CD4-positive, alpha-beta T cell (primary cell): ENCODE results near the gene TMEM38A. TPM values are rescaled to one million over a fixed set of nuclear protein-coding genes. Genes with fewer than 3 reads are reported as not detected.

Experiments used
- ATAC-seq: fragments of 200-7000 bp; cut with Tn5 transposase; one replicate; pipeline ENCODE4 v1.10.0; 2022; ENCODE audit warnings: mild to moderate bottlenecking; ENCODE audit not compliant: poor library complexity
- CTCF ChIA-PET: fragments of 350-600 bp; sonication (Branson Sonifier 250); formaldehyde crosslinking; loops from one replicate; lab custom pipeline; 2021; ENCODE audit warnings: antibody characterized with exemption, inconsistent platforms; lab: Charles Lee
- POLR2A ChIA-PET: fragments of 350-600 bp; sonication (Branson Sonifier 250); formaldehyde crosslinking; loops from one replicate; lab custom pipeline; 2021; ENCODE audit warnings: antibody characterized with exemption, inconsistent platforms; lab: Charles Lee
- DNase-seq, 14 experiments: peaks; one replicate each; pipeline ENCODE4 v3.0.0-alpha.2; 2013 to 2020; ENCODE audit warnings: mixed read lengths in 2 of 14
- H3K27ac ChIP-seq, 2 donors: one replicate each; pipeline versions ENCODE4 v1.5.1 to v1.7.0; 2013; ENCODE audit warnings: low read length in 2 of 2, low read depth in 1 of 2, mild to moderate bottlenecking in 1 of 2
- H3K27me3 ChIP-seq, 2 experiments: 1 replicate in 1 of 2; 2 replicates in 1 of 2; pipeline versions ENCODE4 v1.6.1 to v1.7.0; 2013; ENCODE audit warnings: low read length in 2 of 2, control low read depth in 1 of 2, mild to moderate bottlenecking in 1 of 2, moderate library complexity in 1 of 2; ENCODE audit not compliant: insufficient read depth in 2 of 2, control insufficient read depth in 1 of 2
- H3K36me3 ChIP-seq: one replicate; pipeline ENCODE4 v1.6.1; 2013; ENCODE audit warnings: low read length, control low read depth; ENCODE audit not compliant: insufficient read depth
- H3K4me1 ChIP-seq: one replicate; pipeline ENCODE4 v1.6.1; 2013; ENCODE audit warnings: low read length, control low read depth; ENCODE audit not compliant: insufficient read depth
- H3K4me3 ChIP-seq: one replicate; pipeline ENCODE4 v1.5.1; 2013; ENCODE audit warnings: mild to moderate bottlenecking, low read length, moderate library complexity
- H3K9me3 ChIP-seq, 2 experiments: 1 replicate in 1 of 2; 2 replicates in 1 of 2; pipeline versions ENCODE4 v1.6.1 to v1.7.0; 2013; ENCODE audit warnings: low read length in 2 of 2, mild to moderate bottlenecking in 2 of 2, control low read depth in 1 of 2, moderate library complexity in 1 of 2; ENCODE audit not compliant: control insufficient read depth in 1 of 2, insufficient read depth in 1 of 2
- H3K27ac Mint-ChIP-seq: one replicate; pipeline ENCODE4 v1.8.0; 2020; ENCODE audit warnings: mixed read lengths
- H3K27me3 Mint-ChIP-seq: one replicate; pipeline ENCODE4 v1.8.0; 2021; ENCODE audit warnings: mixed read lengths
- H3K36me3 Mint-ChIP-seq: one replicate; pipeline ENCODE4 v1.8.0; 2021; ENCODE audit warnings: low read depth, mixed read lengths
- H3K4me1 Mint-ChIP-seq: one replicate; pipeline ENCODE4 v1.8.0; 2021; ENCODE audit warnings: low read depth, mixed read lengths
- H3K4me3 Mint-ChIP-seq: one replicate; pipeline ENCODE4 v1.8.0; 2020; ENCODE audit warnings: mild to moderate bottlenecking, mixed read lengths
- H3K9me3 Mint-ChIP-seq: one replicate; pipeline ENCODE4 v1.8.0; 2020; ENCODE audit warnings: mixed read lengths
- CTCF ChIP-seq: fragments of 200-600 bp; IDR thresholded peaks from one replicate; pipeline ENCODE4 v1.8.0; 2022; ENCODE audit warnings: antibody characterized with exemption, mild to moderate bottlenecking
- intact Hi-C, 2 experiments: fragments of 100-400 bp; cut with DNase I in 1 of 2; cut with micrococcal nuclease in 1 of 2; formaldehyde crosslinking; loops; one replicate each; pipeline versions ENCODE4 v1.15.1 to v1.9.0; 2023 to 2025; cut with DNase I, micrococcal nuclease
- total RNA-seq, 174 experiments: library from RNA in 2 of 174; stranded (reverse) in 2 of 174; gene quantifications; one replicate each; pipeline ENCODE4 v1.2.3 and lab custom pipeline; 2021 to 2026

TMEM38A gene
- total RNA-seq, 2 experiments from 2014 or later = 0.59 TPM; not detected in 1

DNA sequence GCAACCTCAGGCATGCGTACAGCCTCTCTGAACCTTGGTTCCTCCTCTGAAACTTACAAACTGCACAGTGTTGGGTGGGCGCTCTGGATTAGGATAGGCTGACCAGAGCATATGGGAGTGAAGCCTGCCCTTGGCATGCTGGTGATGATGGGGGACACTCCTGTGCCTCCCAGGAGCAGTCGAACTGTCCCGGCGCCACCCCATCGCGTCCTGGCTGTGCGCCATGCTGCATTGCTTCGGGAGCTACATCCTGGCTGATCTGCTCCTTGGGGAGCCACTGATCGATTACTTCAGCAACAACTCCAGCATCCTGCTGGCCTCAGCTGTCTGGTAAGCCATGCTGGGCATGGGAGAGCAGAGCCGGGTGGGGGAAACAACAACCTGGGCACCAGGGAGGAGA lies 18.9 kb downstream of the TMEM38A start:
- no peak for DNase-seq
- H3K27ac Mint-ChIP-seq = no peak overlapping the region
- intact Hi-C loops = no loop called here
- Histone ChIP-seq H3K9me3 (peaks cover 8 to 12% of the 10 kb centered on the region in 2 experiments), H3K36me3 (no peaks in the 10 kb centered on the region), H3K4me3 (no peak overlapping the region), H3K27ac (no peak overlapping the region), H3K27me3 (no peaks in the 10 kb centered on the region), H3K4me1 (no peaks in the 10 kb centered on the region)
- CTCF ChIA-PET = no interaction called here
- POLR2A ChIA-PET = no interaction called here
- H3K4me1 Mint-ChIP-seq = no peaks in the 10 kb centered on the region
- TF ChIP-seq CTCF = no peak
- H3K27me3 Mint-ChIP-seq = peaks cover 3% of the 10 kb centered on the region
- H3K4me3 Mint-ChIP-seq = no peak overlapping the region
- ATAC-seq = no peak
- H3K9me3 Mint-ChIP-seq = peaks cover 3% of the 10 kb centered on the region
- H3K36me3 Mint-ChIP-seq = no peaks in the 10 kb centered on the region

GRCh38 chr19:16682539-16682938 lies 21.6 kb downstream of the TMEM38A start:
- DNase-seq (no peak), ATAC-seq (no peak)
- H3K27ac Mint-ChIP-seq = no peak overlapping the region
- no peak overlapping the region for H3K27ac ChIP-seq
- no peaks in the 10 kb centered on the region for H3K36me3 ChIP-seq
- CTCF ChIA-PET = no interaction called here
- POLR2A ChIA-PET = no interaction called here
- H3K4me3 ChIP-seq = no peak overlapping the region
- intact Hi-C loops = no loop called here
- H3K9me3 Mint-ChIP-seq = peaks cover 3% of the 10 kb centered on the region
- no peak for TF ChIP-seq CTCF
- no peak overlapping the region for H3K4me3 Mint-ChIP-seq
- no peaks in the 10 kb centered on the region for H3K4me1 ChIP-seq
- H3K9me3 ChIP-seq = peaks cover 11 to 12% of the 10 kb centered on the region in 2 experiments
- H3K4me1 Mint-ChIP-seq = no peaks in the 10 kb centered on the region
- H3K27me3 Mint-ChIP-seq = no peaks in the 10 kb centered on the region
- no peaks in the 10 kb centered on the region for H3K36me3 Mint-ChIP-seq
- no peaks in the 10 kb centered on the region for H3K27me3 ChIP-seq

DNA sequence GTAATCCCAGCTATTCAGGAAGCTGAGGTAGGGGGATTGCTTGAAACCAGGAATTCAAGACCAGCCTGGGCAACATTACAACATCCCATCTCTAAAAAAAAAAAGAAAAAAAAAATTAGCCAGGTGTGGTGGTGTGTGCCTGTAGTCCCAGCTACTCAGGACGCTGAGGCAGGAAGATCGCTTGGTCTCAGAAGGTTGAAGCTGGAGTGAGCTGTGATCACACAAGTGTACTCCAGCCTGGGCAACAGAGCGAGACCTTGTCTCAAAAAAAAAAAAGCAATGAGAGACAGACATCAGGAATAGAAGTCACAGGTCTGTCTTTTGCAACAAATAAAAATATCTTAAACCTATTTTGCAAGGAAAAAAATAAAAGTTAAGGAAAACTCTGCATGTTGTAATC lies 23.3 kb downstream of the TMEM38A start:
- H3K9me3 ChIP-seq = peaks cover 12 to 15% of the 10 kb centered on the region in 2 experiments
- H3K36me3 ChIP-seq = no peaks in the 10 kb centered on the region
- CTCF ChIA-PET = no interaction called here
- H3K4me3 ChIP-seq = no peak overlapping the region
- no peaks in the 10 kb centered on the region for H3K27me3 ChIP-seq
- no peak for TF ChIP-seq CTCF
- POLR2A ChIA-PET = no interaction called here
- H3K4me1 ChIP-seq = no peaks in the 10 kb centered on the region
- H3K27ac Mint-ChIP-seq = no peak overlapping the region
- H3K4me1 Mint-ChIP-seq = no peaks in the 10 kb centered on the region
- no peak overlapping the region for H3K27ac ChIP-seq
- H3K36me3 Mint-ChIP-seq = no peaks in the 10 kb centered on the region
- intact Hi-C loops = no loop called here
- no peak for ATAC-seq
- peaks cover 3% of the 10 kb centered on the region for H3K9me3 Mint-ChIP-seq
- H3K27me3 Mint-ChIP-seq = no peaks in the 10 kb centered on the region
- no peak for DNase-seq
- no peak overlapping the region for H3K4me3 Mint-ChIP-seq
